HG03520 (cell line): ENCODE data around the gene TMEM158.

Experiments used
- ATAC-seq: cut with Tn5 transposase; IDR thresholded peaks from one replicate; pipeline ENCODE4 v1.9.1; 2021; ENCODE audit warnings: mild to moderate bottlenecking, moderate library complexity; ENCODE audit not compliant: unreplicated experiment

The TMEM158 gene

DNA sequence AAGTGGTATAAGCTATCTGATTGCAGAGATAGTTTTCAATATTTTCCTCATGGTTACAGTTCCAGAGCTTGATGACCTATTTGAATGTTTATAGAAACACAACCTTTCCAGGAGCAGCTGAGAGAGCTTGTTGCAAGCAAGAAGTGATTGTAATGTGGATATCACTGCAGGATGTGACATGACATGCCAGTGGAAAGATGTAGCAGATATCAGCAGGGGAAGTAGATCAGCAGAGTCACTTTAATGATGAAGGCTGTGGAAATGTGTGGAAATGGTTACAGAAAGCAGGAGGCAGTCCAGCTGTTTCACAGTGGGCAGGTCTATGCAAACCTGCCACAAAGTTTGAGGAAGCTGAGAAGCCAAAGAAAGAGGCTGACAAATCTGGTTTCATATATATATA is 21.0 kb downstream of the TMEM158 start:
- ATAC-seq, result no peak

DNA sequence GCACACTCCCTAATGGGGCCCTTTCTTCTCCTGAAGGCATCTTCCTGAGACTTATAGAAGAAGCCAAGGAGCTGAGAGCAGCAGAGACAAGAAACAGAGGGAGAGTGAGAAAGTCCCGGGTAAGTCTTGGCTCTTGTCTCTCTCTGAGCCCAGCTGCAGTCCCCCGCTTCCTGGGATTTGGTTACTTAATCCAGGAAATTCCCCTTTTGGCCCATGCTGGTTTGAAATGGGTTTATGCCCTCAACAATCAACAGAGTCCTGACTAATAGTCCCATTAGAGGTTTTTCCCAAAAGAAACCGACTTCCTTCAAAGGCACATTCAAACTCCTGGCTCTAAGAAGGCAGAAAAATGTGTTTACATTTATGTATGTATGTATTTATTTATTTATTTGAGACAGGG is 22.0 kb downstream of the TMEM158 start:
- no peak for ATAC-seq

DNA sequence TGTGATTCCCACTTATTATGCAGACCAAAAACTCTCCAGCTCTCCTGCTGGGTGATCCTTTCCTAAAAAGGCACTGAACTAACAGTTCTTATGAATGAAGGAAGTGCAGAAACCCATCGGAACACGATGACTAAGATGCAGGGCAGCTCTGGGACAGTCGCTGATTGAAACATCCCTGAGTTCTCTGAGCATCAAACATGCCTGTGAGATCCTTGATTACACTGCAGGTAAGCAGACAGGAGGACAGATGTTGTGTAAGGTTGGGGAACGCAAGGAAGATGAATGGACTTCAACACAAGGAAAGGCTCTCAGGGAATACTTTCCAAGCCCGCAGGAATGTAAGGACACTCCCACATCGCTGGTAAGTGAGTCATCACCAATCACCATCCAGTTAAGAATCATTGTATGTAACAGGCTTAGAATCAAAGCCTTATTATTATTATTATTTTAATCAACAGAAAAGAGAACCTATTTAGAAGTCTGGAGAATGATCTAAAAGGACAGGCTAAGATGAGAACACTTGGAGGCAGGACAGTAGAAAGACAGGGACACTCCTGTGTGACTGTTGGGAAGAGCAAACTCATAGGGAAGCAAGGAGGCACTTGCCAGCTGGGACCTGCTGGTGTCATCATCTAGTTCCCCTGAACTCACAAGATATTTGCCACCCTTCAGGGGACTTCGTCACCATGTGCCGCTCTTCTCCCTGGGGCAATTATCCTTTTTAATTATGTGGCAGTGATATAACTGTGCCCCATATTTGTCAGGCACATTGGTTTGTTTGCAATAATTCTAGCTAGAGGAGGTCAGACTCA is 26.0 kb downstream of the TMEM158 start:
- ATAC-seq, result no peak

DNA sequence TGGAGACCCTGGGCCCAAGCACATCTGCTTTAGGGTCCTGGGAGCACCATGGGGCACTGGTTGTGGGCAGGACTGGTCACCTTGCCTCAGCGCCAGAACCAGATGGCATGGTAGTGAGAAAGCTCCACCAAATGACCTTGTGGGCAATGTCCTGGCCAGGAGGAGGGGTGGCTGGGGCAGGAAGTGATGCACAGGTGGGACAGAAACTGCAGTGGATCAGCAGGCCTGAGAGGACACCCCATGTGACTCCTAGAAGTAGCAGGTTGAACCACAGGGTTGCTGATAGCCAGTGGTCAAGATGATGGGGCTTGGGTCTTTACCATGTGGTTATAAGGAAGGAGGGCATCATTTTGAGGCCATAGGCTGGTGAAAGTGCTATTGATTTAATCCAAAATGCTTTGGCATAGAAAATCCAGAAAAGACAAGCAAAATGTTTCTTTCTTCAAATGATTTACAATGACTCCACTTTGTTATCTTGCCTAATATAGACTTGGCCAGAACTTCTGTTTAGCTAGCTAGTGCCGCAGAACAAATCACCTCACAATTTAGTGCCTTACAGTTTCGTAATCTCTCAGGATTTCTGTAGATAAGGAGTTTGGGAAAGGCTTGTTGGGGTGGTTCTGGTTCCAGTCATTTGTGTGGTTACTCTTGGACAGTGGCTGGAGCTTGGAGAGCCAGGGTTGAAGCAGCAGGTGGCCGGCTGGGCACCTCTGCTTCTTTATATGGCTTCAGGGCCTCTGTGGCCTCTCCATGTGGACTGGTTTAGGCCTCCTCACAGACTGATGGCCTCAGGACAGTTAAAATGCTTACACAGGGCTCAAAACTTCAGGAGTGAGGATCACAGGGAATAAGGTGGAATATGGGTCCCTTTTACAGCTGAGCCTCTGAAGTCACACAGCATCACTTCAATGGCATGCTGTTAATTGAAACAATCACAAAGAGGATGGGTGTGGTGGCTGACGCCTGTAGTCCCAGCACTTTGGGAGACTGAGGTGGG is 27.5 kb downstream of the TMEM158 start:
- ATAC-seq, result no peak

DNA sequence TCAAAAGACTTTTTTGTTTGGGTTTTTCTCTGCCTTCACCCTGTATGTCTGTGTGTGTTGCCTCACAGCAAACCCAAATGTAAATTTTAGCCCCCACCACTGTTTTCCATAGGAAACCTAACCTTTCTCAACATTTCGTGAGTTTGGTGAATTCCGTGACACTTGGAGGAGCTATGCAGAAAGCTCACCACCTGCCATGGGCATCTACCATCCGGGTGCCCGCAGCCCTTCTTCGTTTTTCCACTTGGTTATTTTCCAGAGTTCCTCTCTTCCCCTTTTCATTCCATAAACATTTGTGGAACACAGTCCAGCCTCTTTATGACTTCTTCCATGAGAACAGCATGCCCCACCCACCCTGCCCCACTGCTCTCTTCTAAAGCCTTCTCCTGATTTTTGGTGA is 31.3 kb downstream of the TMEM158 start:
- no peak for ATAC-seq

GRCh38 chr3:45191924-45192417 is 34.1 kb downstream of the TMEM158 start:
- ATAC-seq, result no peak

DNA sequence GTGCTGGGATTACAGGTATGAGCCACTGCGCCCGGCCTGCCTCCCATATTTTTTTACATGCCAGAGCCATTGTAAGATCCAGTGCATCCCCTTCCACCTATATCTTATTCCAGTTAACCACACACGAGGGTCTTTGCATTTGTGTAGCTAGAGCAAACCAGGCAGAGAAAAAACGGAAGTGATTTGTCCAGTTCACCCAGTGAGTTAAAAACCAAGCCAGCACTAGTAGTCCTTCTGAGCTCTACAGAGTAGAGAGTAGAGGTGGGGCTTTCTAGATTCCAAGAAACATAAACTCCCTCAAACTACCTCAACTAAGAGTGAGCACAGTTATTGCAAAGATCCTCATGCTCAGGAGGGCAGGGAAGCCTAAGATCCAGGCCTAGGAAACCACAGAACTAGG is 34.7 kb downstream of the TMEM158 start:
- ATAC-seq, result no peak

- no peak for ATAC-seq
Observed at GRCh38 chr3:45188719-45189659, 37.1 kb downstream of the TMEM158 start.

DNA sequence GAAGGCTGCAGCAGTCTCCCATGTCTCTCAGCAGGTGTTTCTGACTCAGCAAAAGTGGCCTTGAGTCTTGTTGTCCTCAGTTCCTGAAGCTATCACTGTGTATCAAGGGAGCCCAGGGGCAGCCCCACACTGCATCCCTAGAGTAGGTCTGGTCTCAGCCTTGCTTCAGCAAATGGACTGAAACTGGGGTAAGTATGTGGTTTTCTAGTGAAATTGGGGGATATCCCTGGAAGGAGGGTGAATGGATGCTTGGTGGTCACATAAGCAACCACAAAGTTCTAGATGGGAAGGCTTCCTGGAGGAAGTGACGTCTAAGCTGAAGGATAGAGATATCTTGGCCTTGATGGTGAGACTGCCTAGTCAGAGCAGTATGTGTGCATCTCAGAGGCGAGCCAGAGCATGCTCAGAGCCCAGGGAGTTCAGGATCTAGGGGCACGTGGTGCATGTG is 38.4 kb downstream of the TMEM158 start:
- ATAC-seq, result no peak

DNA sequence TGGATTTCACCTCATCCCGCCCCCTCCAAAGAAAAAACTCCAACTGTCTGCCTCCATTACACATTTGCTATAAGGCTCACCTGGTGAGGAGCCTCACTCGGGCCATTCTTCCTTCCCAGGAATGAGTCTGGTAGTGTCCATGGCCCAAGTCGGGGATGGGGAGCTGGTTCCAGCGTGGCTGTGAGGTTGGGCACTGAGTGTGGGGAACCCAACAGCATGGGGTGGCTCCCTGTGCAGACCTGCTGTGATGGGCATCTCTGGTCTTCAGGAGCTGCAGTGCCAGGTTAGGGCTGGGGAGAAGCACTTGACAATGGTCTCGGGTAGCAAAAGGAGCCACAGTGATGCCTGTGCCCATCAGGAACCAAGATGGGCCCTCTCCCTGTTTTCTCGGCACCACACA is 39.2 kb downstream of the TMEM158 start:
- no peak for ATAC-seq

- ATAC-seq, result no peak
Observed at GRCh38 chr3:45185461-45185860, 40.6 kb downstream of the TMEM158 start.

DNA sequence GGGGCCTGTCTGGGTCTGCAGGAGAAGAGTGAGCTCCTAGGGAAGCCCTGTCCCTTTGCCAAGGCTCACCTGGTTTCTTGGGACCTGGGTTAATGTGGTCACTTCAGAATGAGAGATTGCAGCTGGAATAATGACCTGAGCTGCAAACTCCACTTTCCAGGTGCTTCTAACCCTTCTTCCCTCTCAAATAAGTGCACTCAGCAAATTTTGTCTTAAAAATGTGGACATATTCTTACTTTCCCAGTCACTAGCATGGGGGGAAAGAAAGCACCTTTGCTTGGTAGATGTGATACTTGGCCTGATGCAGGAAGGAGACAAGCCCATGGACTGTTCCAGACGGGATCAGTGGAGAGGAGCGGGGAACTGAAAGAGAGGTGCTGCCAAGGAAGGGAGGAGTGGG is 41.0 kb downstream of the TMEM158 start:
- no peak for ATAC-seq

DNA sequence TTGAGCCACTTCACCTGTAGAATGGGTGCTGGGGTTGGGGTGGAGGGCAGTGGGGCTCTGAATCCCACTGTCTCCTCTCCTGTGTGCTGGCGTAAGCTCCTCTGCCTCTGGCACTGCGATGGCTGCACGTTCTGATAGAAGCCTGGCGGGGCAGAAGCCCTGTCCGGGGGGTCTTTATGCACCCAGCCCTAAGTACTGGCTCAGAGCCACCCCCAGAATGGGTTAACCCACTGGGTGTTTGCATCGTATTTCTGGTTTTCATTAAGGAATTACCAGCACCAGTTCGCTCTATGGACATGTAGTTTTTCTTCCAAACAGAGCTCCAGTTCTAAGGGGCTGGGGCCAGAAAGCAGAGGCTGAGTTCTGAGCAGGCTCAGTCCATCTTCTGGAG is 42.2 kb downstream of the TMEM158 start:
- ATAC-seq, result no peak

DNA sequence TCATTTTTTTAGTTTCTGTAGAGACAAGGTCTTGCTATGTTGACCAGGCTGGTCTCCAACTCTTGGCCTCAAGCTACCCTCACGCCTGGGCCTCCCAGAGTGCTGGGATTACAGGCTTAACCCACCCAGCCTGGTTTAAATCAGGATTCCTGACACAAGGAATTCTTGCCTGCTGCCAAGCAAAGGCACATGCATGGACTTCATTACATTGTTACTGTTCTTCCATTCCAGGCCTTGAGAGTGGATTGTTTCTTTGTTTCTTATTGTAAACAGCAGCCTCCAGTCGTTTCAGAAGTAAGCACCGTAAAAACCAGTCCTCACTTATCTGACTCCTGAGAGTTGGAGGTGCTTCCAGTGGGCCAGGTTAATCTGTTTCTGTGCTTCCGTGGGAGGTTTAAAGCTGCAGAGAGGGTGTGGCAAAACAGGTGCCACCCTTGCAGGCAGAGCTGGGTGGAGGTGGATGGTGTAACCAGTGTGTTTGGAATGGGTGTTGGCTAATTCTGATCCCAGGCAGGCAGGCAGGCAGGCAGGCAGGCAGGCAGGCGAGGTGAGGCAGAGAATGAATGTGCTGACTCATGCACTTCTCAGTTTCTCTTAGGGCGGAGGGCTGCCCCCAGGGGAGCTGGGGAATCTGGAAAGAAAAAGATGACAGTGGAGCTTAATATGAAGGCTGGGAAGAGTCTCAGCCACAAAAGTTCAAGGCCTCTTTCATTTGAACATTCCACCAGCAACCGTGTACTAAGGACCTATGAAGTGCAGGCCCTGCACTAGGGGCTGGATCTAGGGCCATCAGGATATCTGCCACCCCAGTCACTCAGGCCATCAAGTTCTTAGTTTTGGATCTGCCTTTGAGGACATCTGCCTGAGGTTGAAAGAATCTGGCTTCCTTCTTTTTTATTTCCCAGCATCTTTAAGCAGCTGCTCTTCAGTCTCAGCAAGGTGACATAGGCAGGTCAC is 42.9 kb downstream of the TMEM158 start:
- ATAC-seq, result no peak

DNA sequence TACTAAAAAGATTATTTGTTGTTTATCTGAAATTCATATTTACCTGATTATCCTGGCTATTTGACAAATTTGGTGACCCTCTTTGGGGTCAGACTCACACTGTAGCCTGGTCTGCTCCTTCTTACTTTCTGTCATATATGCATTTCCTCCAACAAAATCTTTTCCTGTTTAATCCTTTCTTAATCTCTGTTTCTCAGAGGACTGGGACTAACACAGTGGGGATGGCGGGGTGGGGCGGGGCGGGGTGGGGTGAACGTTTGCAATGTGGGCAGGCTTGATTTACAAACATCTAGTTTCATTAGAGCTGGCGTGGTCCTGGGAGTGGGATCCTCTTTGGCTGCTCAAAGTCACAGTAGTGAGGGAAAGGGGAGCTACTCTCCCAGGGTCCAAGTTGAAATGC is 44.6 kb downstream of the TMEM158 start:
- ATAC-seq, result no peak

DNA sequence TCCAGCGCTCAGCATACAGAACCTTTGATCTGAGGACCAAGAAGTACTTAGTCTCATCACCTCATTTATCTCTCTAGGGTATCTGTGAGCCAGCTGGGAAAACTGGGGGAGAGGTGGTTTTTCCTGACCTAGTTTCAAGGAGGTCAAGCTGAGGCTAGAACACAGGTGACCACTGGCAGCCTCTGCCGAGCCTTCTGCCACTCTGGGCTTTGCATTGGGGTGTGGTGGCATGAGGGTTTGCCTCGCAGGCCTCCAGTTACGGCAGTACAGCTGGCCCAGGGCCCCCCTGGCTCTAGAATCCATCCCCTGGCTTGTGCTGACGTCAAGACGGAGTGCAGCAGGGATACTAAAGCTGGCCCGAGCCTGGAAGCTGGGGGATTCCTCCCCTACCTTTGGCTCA is 45.2 kb downstream of the TMEM158 start:
- ATAC-seq, result no peak

GRCh38 chr3:45180051-45180450 is 46.0 kb downstream of the TMEM158 start:
- no peak for ATAC-seq

GRCh38 chr3:45179163-45179562 is 46.9 kb downstream of the TMEM158 start:
- ATAC-seq, result no peak
